NCI-H2107 treated with DMSO at 0.1 percent for 48 hours (cell line): Measurements from ENCODE around the gene EBLN1.
"Not testable (repeated sequence)": the region's sequence is repeated elsewhere in the genome, so short reads cannot be mapped to it uniquely, and the experiment has no call there.

Experiments used
- DNase-seq: peaks from one replicate; lab custom pipeline; 2025; ENCODE audit not compliant: unreplicated experiment; lab: John Stamatoyannopoulos, UW

Gene EBLN1

GRCh38 chr10:22228943-22229801 is 11.4 kb upstream of the EBLN1 start:
- DNase-seq = peak; percentile 51

- no peak for DNase-seq
Observed at GRCh38 chr10:22228167-22228938, 10.5 kb upstream of the EBLN1 start.

GRCh38 chr10:22226599-22226998 is 8.8 kb upstream of the EBLN1 start:
- no peak for DNase-seq

- DNase-seq = no peak
Observed at GRCh38 chr10:22222236-22223190, 4.7 kb upstream of the EBLN1 start.

GRCh38 chr10:22219308-22219707 is 1.5 kb upstream of the EBLN1 start:
- DNase-seq = no peak

- DNase-seq = no peak
Observed at GRCh38 chr10:22218448-22218847, 633 bp upstream of the EBLN1 start.

GRCh38 chr10:22217084-22217483 is 731 bp downstream of the EBLN1 start:
- not testable (repeated sequence) for DNase-seq

- no peak for DNase-seq
Observed at GRCh38 chr10:22210267-22210666, 7.5 kb downstream of the EBLN1 start.

- no peak for DNase-seq
Observed at GRCh38 chr10:22193945-22194344, 23.9 kb downstream of the EBLN1 start.

GRCh38 chr10:22185586-22185985 is 32.2 kb downstream of the EBLN1 start:
- no peak for DNase-seq

GRCh38 chr10:22183771-22184461 is 33.9 kb downstream of the EBLN1 start:
- no peak for DNase-seq

GRCh38 chr10:22180724-22181123 is 37.1 kb downstream of the EBLN1 start:
- DNase-seq = no peak

- DNase-seq = no peak
Observed at GRCh38 chr10:22174442-22174841, 43.4 kb downstream of the EBLN1 start.

- DNase-seq = no peak
Observed at GRCh38 chr10:22171131-22171530, 46.7 kb downstream of the EBLN1 start.

GRCh38 chr10:22170582-22170981 is 47.2 kb downstream of the EBLN1 start:
- no peak for DNase-seq

GRCh38 chr10:22159979-22160378 is 57.8 kb downstream of the EBLN1 start:
- DNase-seq = no peak

- DNase-seq = no peak
Observed at GRCh38 chr10:22159180-22159579, 58.6 kb downstream of the EBLN1 start.
